Natural killer cell (primary cell): ENCODE measurements around the gene LHPP. TPM values are rescaled to one million over a fixed set of nuclear protein-coding genes. Genes with fewer than 3 reads are reported as not detected.

Experiments
- ATAC-seq, 3 donors: fragments of 150-1000 bp in 2 of 3; fragments of 200-7000 bp in 1 of 3; cut with Tn5 transposase; 1 replicate in 1 of 3; 2 replicates in 2 of 3; pipeline ENCODE4 v1.10.0; 2021; ENCODE audit warnings: mild to moderate bottlenecking in 2 of 3, moderate library complexity in 2 of 3
- DNase-seq, 2 donors: peaks; one replicate each; pipeline versions ENCODE4 v3.0.0 to v3.0.0-alpha.2; 2013 to 2021; ENCODE audit warnings: mixed read lengths in 1 of 2
- H3K27ac ChIP-seq: one replicate; pipeline ENCODE4 v1.5.1; 2013; ENCODE audit warnings: mild to moderate bottlenecking, low read length
- H3K27me3 ChIP-seq: one replicate; pipeline ENCODE4 v1.6.1; 2013; ENCODE audit warnings: low read length; ENCODE audit not compliant: control insufficient read depth, insufficient read depth
- H3K36me3 ChIP-seq: one replicate; pipeline ENCODE4 v1.6.1; 2013; ENCODE audit warnings: low read length; ENCODE audit not compliant: control insufficient read depth, insufficient read depth
- H3K4me1 ChIP-seq: one replicate; pipeline ENCODE4 v1.6.1; 2013; ENCODE audit warnings: low read length; ENCODE audit not compliant: control insufficient read depth, insufficient read depth
- H3K4me3 ChIP-seq: one replicate; pipeline ENCODE4 v1.5.1; 2013; ENCODE audit warnings: low read length
- H3K9me3 ChIP-seq: one replicate; pipeline ENCODE4 v1.6.1; 2013; ENCODE audit warnings: low read length; ENCODE audit not compliant: control insufficient read depth, insufficient read depth
- H3K27ac Mint-ChIP-seq, 2 donors: one replicate each; pipeline ENCODE4 v1.8.0; 2022; ENCODE audit warnings: mild to moderate bottlenecking in 2 of 2, mixed read lengths in 2 of 2, moderate library complexity in 1 of 2
- H3K27me3 Mint-ChIP-seq, 2 donors: one replicate each; pipeline ENCODE4 v1.8.0; 2022; ENCODE audit warnings: low read depth in 2 of 2, mixed read lengths in 2 of 2
- H3K36me3 Mint-ChIP-seq: one replicate; pipeline ENCODE4 v1.8.0; 2022; ENCODE audit warnings: mixed read lengths
- H3K4me1 Mint-ChIP-seq, 2 donors: one replicate each; pipeline ENCODE4 v1.8.0; 2022; ENCODE audit warnings: mixed read lengths in 2 of 2
- H3K4me3 Mint-ChIP-seq: one replicate; pipeline ENCODE4 v1.8.0; 2022; ENCODE audit warnings: mild to moderate bottlenecking, moderate library complexity, mixed read lengths
- H3K9me3 Mint-ChIP-seq, 2 donors: one replicate each; pipeline ENCODE4 v1.8.0; 2022; ENCODE audit warnings: mixed read lengths in 2 of 2
- CTCF ChIP-seq: fragments of 200-600 bp; IDR thresholded peaks from one replicate; pipeline ENCODE4 v1.8.0; 2022; ENCODE audit warnings: antibody characterized with exemption
- WGBS: methylation state at CpG from one replicate; pipeline ENCODE4 v1.1.7; 2013; ENCODE audit warnings: missing lambda C conversion rate; ENCODE audit not compliant: insufficient coverage; 5-methylcytosine and 5-hydroxymethylcytosine counted together
- intact Hi-C: fragments of 100-400 bp; cut with micrococcal nuclease; formaldehyde crosslinking; loops from one replicate; pipeline ENCODE4 v1.14.2; 2022
- total RNA-seq, 4 donors: library from RNA; stranded (reverse); fragments of 120-200 nt in 1 of 4; gene quantifications; one replicate each; pipeline versions ENCODE4 v1.2.3 to v1.2.4, GENCODE V29; 2013 to 2022

The LHPP gene
- total RNA-seq, 3 donors from 2014 or later (not counting 1 experiment from before 2014, with no cell fraction given) = 12.3 to 19.3 (median 14.8) TPM

- no peaks in the 10 kb centered on the region for H3K9me3 ChIP-seq
- peaks cover 34% of the 10 kb centered on the region for H3K4me1 ChIP-seq
- Mint-ChIP-seq H3K9me3 (no peaks in the 10 kb centered on the region), H3K27ac (no peak overlapping the region), H3K36me3 (no peaks in the 10 kb centered on the region), H3K27me3 (peaks cover 0 to 3% of the 10 kb centered on the region in 2 donors), H3K4me1 (peaks cover 16 to 20% of the 10 kb centered on the region in 2 donors), H3K4me3 (no peak overlapping the region)
- no peak overlapping the region for H3K4me3 ChIP-seq
- no peak for ATAC-seq
- intact Hi-C loops = loop anchor here (5.0 kb wide), 1 partner anchor 155 kb away; no protein-coding TSS in a partner anchor
- no peak for DNase-seq
- TF ChIP-seq CTCF = no peak
- 89% methylated on average over 11 of the region's 11 CpGs for WGBS
- no peak overlapping the region for H3K27ac ChIP-seq
- H3K27me3 ChIP-seq = no peaks in the 10 kb centered on the region
- H3K36me3 ChIP-seq = no peaks in the 10 kb centered on the region
These were observed 70.6 kb downstream of the LHPP start for GRCh38 chr10:124532106-124532641.

- ATAC-seq = no peak
- H3K4me1 ChIP-seq = peaks cover 34% of the 10 kb centered on the region
- TF ChIP-seq CTCF = no peak
- peaks cover 0 to 3% of the 10 kb centered on the region in 2 donors for H3K27me3 Mint-ChIP-seq
- no peaks in the 10 kb centered on the region for H3K36me3 Mint-ChIP-seq
- H3K36me3 ChIP-seq = no peaks in the 10 kb centered on the region
- H3K4me3 Mint-ChIP-seq = no peak overlapping the region
- intact Hi-C loops = loop anchor here (5.0 kb wide), 1 partner anchor 155 kb away; no protein-coding TSS in a partner anchor
- H3K27ac Mint-ChIP-seq = no peak overlapping the region
- no peaks in the 10 kb centered on the region for H3K9me3 Mint-ChIP-seq
- no peaks in the 10 kb centered on the region for H3K27me3 ChIP-seq
- 91% methylated on average over 3 of the region's 3 CpGs for WGBS
- no peaks in the 10 kb centered on the region for H3K9me3 ChIP-seq
- H3K27ac ChIP-seq = no peak overlapping the region
- peaks cover 16 to 20% of the 10 kb centered on the region in 2 donors for H3K4me1 Mint-ChIP-seq
- H3K4me3 ChIP-seq = no peak overlapping the region
- DNase-seq = no peak
These were observed 71.2 kb downstream of the LHPP start for GRCh38 chr10:124532788-124533187.

- no peaks in the 10 kb centered on the region for H3K9me3 ChIP-seq
- TF ChIP-seq CTCF = no peak
- Mint-ChIP-seq H3K4me1 (peaks cover 16 to 20% of the 10 kb centered on the region in 2 donors), H3K9me3 (no peaks in the 10 kb centered on the region), H3K27me3 (peaks cover 0 to 3% of the 10 kb centered on the region in 2 donors), H3K27ac (no peak overlapping the region), H3K36me3 (no peaks in the 10 kb centered on the region), H3K4me3 (no peak overlapping the region)
- no peak for DNase-seq
- peaks cover 34% of the 10 kb centered on the region for H3K4me1 ChIP-seq
- no peak for ATAC-seq
- H3K27me3 ChIP-seq = no peaks in the 10 kb centered on the region
- H3K27ac ChIP-seq = no peak overlapping the region
- WGBS = 95% methylated on average over 13 of the region's 13 CpGs
- no peaks in the 10 kb centered on the region for H3K36me3 ChIP-seq
- no peak overlapping the region for H3K4me3 ChIP-seq
- intact Hi-C loops = loop anchor here (5.0 kb wide), 1 partner anchor 154 kb away; no protein-coding TSS in a partner anchor
These were observed 71.6 kb downstream of the LHPP start for GRCh38 chr10:124533266-124533665.
